ENCODE results near the gene MATK.
"Not testable (repeated sequence)": the region's sequence is repeated elsewhere in the genome, so short reads cannot be mapped to it uniquely, and the experiment has no call there.

MATK gene

GRCh38 chr19:3816148-3816547, 30.0 kb upstream of the MATK start:
- not testable (repeated sequence) for DNase-seq (ENCODE audit: low spot score)

DNA sequence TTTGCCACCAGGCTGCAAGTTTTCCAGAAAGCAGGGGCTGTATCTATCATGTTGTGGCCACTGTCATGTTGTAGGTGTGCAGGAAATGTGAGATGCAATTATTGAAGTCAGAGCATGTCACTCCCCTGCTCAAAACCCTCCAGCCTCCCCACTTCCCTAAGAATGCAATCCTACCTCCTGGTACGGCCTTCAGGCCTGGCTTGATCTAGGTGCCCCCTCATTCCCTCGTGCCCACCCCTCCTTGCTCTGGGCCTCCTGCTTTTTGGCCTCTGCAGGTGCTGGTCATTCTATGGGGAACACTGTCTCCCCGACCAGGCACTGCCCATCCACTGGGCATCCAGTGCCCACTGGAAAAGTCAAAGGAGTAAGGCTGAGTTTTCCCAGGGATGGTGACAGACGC, 28.5 kb upstream of the MATK start:
- no peak for DNase-seq (ENCODE audit: low spot score)

DNA sequence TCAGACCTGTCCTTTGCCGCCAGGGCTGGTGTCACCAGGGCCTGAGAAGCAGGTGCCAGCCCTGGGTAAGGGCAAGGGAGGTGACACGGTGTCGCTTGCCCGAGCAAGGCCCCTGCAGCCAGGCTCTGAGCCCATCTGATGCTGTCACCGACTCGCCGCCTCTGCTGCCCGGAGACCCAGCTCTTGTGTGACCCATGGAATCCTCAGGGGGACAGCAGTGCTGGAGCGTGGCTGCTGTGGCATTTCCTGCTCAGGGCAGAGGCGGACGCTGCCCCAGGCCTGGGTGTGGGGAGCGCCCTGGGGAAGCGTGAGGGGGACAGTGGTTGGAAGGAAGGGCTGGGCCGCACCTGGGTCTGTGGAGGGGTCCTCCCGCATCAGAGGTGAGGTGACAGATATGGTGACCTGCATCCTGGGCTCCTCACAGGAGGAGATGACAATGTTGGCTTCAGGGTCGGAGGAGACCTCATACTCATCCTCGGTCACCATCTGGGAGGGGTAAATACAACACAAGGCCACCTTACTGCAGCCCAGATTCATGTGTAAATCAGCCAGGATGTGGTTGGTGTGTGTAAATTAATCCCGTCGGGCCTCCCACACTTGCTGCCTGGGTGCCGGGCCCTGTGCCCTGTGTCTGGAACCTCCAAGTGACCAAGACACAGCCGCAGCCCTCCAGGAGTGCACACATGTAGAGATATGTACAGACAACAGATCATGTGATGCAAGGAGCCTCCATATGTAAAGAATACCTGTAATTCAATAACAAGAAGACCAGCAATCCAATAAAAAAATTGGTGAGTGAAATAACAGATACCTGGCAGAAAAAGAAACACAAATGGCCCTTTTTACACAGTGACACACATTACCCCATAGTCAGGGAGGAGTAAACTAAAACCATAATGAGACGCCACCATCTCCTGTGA, 27.6 kb upstream of the MATK start:
- DNase-seq (ENCODE audit: low spot score): no peak

GRCh38 chr19:3810708-3811355, 24.7 kb upstream of the MATK start:
- DNase-seq (ENCODE audit: low spot score): no peak

GRCh38 chr19:3809881-3810707, 23.9 kb upstream of the MATK start:
- DNase-seq (ENCODE audit: low spot score): no peak

DNA sequence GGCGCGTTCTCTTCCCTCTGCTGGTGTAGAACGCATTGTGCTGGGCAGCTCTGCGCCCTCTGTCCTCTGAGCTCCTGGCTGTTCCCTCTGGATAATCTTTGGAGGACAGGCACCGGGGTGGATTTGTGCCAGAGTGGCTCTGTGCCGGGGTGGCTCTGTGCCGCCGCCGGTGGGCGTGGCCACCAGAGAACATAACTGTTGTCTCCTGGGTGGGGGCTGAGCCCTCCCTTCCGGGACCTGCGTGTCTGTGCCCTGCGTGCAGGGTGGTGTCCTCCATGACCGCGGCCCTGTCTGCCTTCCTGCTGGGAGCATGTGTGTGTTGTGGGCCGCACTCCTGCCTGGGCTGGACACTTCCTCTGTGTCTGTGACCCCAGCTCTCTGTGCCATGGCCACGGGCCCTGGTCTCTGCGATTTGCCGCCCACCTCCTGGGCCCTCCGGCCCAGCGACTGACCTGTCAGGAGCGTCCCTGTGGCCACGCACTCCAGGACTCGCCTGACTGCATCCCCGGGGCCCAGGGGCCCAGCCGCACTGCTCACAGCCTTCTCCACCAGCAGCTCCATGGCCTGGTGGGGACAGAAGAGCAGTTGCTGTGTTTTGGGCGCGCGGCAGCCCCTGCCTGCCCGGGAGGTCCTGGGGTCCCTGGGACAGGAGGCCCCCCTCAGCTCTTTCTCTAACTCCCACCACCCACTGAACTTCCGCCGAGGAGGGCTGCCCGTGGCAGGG, 22.4 kb upstream of the MATK start:
- no peak for DNase-seq (ENCODE audit: low spot score)

DNA sequence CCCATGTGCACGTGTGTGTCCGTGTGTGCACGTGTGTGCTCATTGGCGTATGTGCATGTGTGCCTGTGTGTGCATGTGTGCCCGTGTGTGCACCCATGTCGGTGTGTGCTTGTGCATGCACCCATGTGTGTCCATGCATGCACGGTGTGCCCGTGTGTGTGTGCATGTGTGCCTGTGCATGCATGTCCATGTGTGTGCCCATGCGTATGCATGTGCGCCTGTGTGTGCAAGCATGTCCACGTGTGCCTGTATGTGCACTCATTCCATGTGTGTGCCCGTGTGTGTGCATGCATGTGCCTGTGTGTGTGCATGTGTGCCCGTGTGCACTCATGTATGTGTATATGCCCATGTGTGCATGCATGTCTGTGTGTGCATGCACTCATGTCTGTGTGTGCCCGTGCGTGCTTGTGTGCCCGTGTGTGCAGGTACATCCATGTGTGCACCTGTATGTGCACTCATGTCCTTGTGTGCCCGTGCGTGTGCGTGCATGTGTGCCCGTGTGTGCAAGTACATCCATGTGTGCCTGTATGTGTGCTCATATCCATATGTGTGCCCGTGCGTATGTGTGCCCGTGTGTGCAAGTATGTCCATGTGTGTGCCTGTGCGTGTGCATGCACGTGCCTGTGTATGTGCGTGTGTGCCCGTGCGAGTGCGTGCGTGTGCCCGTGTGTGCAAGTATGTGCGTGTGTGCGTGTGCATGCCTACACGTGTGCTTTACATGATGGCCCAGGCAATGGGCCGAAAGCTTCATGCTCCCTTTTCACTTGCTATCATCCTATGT, 21.6 kb upstream of the MATK start:
- no peak for DNase-seq (ENCODE audit: low spot score)

GRCh38 chr19:3807131-3807480, 20.9 kb upstream of the MATK start:
- no peak for DNase-seq (ENCODE audit: low spot score)

GRCh38 chr19:3805859-3806258, 19.7 kb upstream of the MATK start:
- DNase-seq (ENCODE audit: low spot score): no peak

GRCh38 chr19:3804429-3804828, 18.2 kb upstream of the MATK start:
- no peak for DNase-seq (ENCODE audit: low spot score)

DNA sequence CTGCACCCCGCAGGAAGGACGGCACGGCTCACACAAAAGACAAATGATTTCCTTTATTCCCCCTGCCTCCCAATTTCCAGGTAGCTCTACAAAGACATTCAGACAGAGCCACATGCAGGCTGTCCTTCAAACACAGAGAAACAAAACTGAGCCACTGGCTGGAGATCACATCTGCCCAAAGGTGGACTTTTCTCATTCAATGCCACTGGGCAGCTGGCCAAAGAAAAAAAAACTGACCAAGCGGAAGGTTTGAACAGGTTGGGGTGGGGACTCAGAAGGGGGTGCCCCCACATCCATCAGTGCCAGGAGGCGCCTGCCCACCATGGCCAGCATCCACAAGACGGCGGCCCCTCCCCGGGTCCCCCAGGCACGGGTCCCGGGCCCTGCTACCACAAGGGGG, 17.8 kb upstream of the MATK start:
- DNase-seq (ENCODE audit: low spot score): no peak

DNA sequence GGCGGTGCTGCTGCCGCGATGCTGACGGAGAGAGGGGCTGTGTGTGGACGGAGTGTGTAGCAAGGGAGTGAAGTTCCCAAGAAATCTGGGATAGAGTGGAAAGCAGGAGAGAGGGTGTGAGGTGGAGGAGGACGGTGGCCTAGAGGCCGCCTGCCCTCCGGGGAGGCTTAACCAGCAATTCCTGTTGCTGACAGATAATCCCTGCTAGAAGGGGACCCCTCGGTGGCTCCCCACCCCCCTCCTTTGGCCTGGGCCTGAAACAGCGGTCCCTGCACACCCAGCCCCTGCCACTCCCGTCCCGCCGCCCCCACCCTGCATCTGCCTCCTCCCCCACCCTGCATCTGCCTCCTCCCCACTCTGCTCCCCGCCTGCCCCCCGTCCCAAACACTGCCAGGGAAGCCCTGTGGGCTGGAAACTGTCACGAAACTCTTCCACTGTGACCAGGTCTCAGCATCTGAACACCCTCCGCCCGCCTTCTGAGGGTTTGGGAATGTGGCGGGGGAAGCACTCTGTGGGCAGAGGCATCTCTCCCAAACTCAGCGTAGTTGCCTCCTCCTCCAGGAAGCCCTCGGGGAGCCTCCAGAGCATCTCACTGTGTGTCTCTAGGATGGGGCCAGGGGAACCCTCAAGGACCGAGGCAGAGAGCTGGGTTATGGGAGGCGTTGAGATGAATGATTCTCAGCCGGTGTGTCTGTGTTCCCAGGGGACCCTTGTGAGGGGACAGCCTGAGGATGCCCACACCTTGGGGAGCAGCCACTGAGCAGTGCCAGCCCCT, 17.1 kb upstream of the MATK start:
- no peak for DNase-seq (ENCODE audit: low spot score)

- no peak for DNase-seq (ENCODE audit: low spot score)
Measured at GRCh38 chr19:3801412-3802096, 15.4 kb upstream of the MATK start.

DNA sequence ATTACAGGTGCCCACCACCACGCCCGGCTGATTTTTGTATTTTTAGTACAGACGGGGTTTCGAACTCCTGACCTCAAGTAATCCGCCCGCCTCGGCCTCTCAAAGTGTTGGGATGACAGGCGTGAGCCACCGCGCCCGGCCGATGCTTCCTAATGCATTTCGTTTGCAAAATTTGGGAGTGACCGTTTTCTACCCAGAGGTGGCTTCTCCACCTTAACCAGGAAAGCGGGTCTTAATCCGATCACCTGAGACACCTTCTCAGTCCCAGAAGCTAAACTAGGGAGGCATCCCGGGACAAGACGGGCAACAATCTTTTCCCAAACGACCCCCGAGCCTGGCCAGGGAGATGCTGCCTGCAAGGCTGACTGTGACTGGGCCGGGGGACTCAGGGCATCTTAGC, 14.8 kb upstream of the MATK start:
- DNase-seq (ENCODE audit: low spot score): no peak

GRCh38 chr19:3798137-3798536, 12.0 kb upstream of the MATK start:
- DNase-seq (ENCODE audit: low spot score): no peak

GRCh38 chr19:3796358-3796757, 10.2 kb upstream of the MATK start:
- no peak for DNase-seq (ENCODE audit: low spot score)

GRCh38 chr19:3793799-3794198, 7.6 kb upstream of the MATK start:
- DNase-seq (ENCODE audit: low spot score): no peak

- no peak for DNase-seq (ENCODE audit: low spot score)
Measured at GRCh38 chr19:3792114-3792513, 5.9 kb upstream of the MATK start.

GRCh38 chr19:3790941-3791340, 4.8 kb upstream of the MATK start:
- no peak for DNase-seq (ENCODE audit: low spot score)

DNA sequence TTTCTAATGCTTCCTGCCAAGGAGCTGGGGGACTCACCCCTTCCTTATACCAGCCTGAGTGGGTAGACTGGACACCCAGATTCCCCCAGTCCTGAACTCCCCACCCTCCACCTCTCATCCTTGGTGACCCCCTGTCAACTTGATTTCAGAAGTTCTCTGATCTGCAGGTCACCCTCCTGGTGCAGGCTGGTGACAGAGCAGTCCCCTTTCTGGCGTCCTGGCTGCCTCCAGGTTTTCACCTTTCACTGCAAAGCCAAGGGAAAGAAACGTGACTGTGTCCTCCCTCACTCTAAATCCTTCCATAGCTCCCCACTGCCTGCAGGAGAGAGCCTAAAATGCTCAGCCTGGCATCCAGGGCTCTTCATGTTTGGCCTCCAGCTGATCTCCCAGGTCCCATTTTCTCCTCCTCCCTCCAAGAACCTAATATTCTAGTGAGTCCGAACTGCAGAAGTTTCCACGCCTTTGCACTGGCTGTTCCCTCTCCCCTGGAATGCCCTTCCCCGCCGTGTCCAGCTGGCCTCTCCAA, 4.1 kb upstream of the MATK start:
- no peak for DNase-seq (ENCODE audit: low spot score)
